Measurements from ENCODE around the gene KRTAP2-1. TPM values are rescaled to one million over a fixed set of nuclear protein-coding genes. Genes with fewer than 3 reads are reported as not detected.
"Not testable (repeated sequence)": the region's sequence is repeated elsewhere in the genome, so short reads cannot be mapped to it uniquely, and the experiment has no call there.

KRTAP2-1 gene, protein sequence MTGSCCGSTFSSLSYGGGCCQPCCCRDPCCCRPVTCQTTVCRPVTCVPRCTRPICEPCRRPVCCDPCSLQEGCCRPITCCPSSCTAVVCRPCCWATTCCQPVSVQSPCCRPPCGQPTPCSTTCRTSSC
- polyA plus RNA-seq (2013, experiment 1 of 2), result not detected
- polyA plus RNA-seq (2013, experiment 2 of 2), result not detected

DNA sequence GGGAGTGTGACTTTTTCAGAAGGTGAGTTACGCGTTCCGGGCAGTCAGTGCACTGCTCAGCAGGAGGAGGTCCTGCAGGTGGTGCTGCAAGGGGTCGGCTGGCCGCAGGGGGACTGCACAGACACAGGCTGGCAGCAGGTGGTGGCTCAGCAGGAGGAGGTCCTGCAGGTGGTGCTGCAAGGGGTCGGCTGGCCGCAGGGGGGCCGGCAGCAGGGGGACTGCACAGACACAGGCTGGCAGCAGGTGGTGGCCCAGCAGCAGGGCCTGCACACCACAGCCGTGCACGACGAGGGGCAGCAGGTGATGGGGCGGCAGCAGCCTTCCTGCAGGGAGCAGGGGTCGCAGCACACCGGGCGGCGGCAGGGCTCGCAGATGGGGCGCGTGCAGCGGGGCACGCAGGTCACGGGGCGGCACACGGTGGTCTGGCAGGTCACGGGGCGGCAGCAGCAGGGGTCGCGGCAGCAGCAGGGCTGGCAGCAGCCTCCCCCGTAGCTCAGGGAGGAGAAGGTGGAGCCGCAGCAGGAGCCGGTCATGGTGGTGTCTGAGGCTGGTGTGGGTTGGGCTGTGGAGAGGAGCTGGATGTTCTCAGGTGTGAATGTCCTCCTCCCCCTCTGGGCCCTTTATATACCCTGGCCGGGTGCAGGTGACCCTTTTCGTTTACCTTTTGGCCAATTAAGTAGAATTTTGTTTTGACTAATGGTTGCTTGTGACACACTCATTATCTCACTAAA, at the start of gene KRTAP2-1:
TSS of gene KRTAP2-1 (minus strand) at position 582 of the 731 bp plus-strand sequence. CDS start at position 533, 49 bp downstream.
- H2BK120ac ChIP-seq (ENCODE audit: low read depth, low read length), result not testable (repeated sequence)

DNA sequence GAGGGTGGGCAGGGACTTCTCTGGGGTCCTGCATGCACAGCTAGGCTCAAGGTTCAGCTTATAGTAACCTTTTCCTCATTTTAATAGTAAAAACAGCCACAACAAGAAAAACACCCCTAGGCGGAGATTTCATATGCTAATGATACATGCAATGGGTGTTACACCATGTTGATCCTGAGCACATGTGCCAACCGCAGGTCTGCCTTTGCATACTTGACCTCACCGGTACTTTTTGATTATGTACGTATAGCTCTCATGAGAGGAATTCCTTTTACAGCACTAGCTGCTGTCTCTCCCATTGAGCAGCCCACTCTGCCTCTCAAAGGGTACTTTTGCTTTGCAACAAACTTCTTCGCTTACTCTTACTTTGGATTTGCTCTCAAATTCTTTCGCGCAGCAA, 48.9 kb upstream of the KRTAP2-1 start:
- WGBS, result 99% methylated on average over 7 of the region's 7 CpGs
- H3K4me2 ChIP-seq (ENCODE audit: low read length, poor library complexity, severe bottlenecking), result no peak overlapping the region

More for the DNA sequence above, at the start of gene KRTAP2-1:
- not testable (repeated sequence) for H3K18ac ChIP-seq (ENCODE audit: low read depth in 1 of 2, low read length in 2 of 2); H2BK15ac ChIP-seq (ENCODE audit: low read depth, poor library complexity, severe bottlenecking); H2BK12ac ChIP-seq (ENCODE audit: low read length in 2 of 2); H3K79me1 ChIP-seq (replicated peaks; ENCODE audit: low read length, poor library complexity, severe bottlenecking); H3K4me1 ChIP-seq (ENCODE audit: control insufficient read depth, insufficient read depth, low read depth, low read length); DNase-seq; H3K36me3 ChIP-seq (ENCODE audit: control insufficient read depth in 1 of 2, insufficient read depth in 2 of 2, low read depth in 1 of 2, low read length in 2 of 2); H2BK5ac ChIP-seq (ENCODE audit: low read depth, low read length, poor library complexity, severe bottlenecking); H2AFZ ChIP-seq (ENCODE audit: low read depth, low read length); H3K4ac ChIP-seq (ENCODE audit: low read depth in 1 of 2, low read length in 2 of 2); H4K91ac ChIP-seq (ENCODE audit: low read length); H3K9ac ChIP-seq (ENCODE audit: low read length); H3K27me3 ChIP-seq (ENCODE audit: control insufficient read depth in 1 of 2, insufficient read depth in 1 of 2, low read length in 2 of 2); H3K4me2 ChIP-seq (ENCODE audit: low read length, poor library complexity, severe bottlenecking); H4K8ac ChIP-seq (ENCODE audit: low read length); H2AK5ac ChIP-seq (ENCODE audit: low read length, severe bottlenecking); H3K4me3 ChIP-seq (ENCODE audit: insufficient read depth in 1 of 2, low read depth in 1 of 2, low read length in 2 of 2); H3K9me3 ChIP-seq (ENCODE audit: control insufficient read depth, low read length); H3K14ac ChIP-seq (ENCODE audit: low read length in 2 of 2); H3K23ac ChIP-seq (ENCODE audit: low read length in 2 of 2)
- H3K27ac ChIP-seq (ENCODE audit: low read length, poor library complexity, severe bottlenecking), result peak within 1 kb of the TSS; percentile 57
- 93% methylated on average over 3 of the region's 33 CpGs for WGBS

DNA sequence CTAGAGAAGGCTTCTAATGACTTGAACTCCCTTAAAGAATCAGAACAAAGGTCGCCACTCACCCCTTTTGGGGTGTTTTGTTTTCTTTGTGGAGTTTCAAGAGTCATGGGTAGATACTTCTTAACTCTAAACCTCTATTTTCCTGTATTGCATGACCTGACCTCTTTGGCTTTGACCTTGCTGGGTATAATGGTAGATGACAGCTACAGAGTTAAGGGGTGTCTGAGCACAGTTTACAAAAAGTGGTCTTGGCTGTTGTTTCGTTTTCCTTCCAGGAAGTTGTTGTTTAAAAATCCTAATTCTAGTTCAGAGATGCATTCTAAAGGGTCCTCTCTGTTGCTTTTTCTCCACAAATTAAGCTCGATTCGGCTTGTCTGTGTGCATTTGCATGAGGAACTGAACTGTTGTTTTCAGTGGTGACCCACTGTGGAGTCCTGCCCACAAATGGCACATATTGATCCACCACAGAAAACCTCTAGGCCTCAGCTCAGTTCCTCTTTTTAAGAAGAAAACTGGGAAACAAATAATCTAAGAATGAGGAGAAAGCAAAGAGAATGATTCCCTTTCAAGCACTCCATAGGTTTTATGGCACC, 41.7 kb upstream of the KRTAP2-1 start:
- H2BK120ac ChIP-seq (ENCODE audit: low read depth, low read length); H2BK12ac ChIP-seq (ENCODE audit: low read length in 2 of 2); H2AK5ac ChIP-seq (ENCODE audit: low read length, severe bottlenecking); H2BK15ac ChIP-seq (ENCODE audit: low read depth, poor library complexity, severe bottlenecking); H3K18ac ChIP-seq (ENCODE audit: low read depth in 1 of 2, low read length in 2 of 2); H3K14ac ChIP-seq (ENCODE audit: low read length in 2 of 2); H4K91ac ChIP-seq (ENCODE audit: low read length); H3K4me1 ChIP-seq (ENCODE audit: control insufficient read depth, insufficient read depth, low read depth, low read length); H3K36me3 ChIP-seq (ENCODE audit: control insufficient read depth in 1 of 2, insufficient read depth in 2 of 2, low read depth in 1 of 2, low read length in 2 of 2); H3K4me3 ChIP-seq (ENCODE audit: insufficient read depth in 1 of 2, low read depth in 1 of 2, low read length in 2 of 2); H3K79me1 ChIP-seq (replicated peaks; ENCODE audit: low read length, poor library complexity, severe bottlenecking); H3K27me3 ChIP-seq (ENCODE audit: control insufficient read depth in 1 of 2, insufficient read depth in 1 of 2, low read length in 2 of 2); H3K4me2 ChIP-seq (ENCODE audit: low read length, poor library complexity, severe bottlenecking); H2BK5ac ChIP-seq (ENCODE audit: low read depth, low read length, poor library complexity, severe bottlenecking); H3K9ac ChIP-seq (ENCODE audit: low read length); H2AFZ ChIP-seq (ENCODE audit: low read depth, low read length); H4K8ac ChIP-seq (ENCODE audit: low read length); H3K9me3 ChIP-seq (ENCODE audit: control insufficient read depth, low read length); DNase-seq; H3K23ac ChIP-seq (ENCODE audit: low read length in 2 of 2); H3K4ac ChIP-seq (ENCODE audit: low read depth in 1 of 2, low read length in 2 of 2); H3K27ac ChIP-seq (ENCODE audit: low read length, poor library complexity, severe bottlenecking): not testable (repeated sequence)
- no CpG with 5 or more reads among the region's 4 CpGs for WGBS

More for the DNA sequence above, 48.9 kb upstream of the KRTAP2-1 start:
- no peak overlapping the region for H3K18ac ChIP-seq (ENCODE audit: low read depth in 1 of 2, low read length in 2 of 2)
- H3K79me1 ChIP-seq (replicated peaks; ENCODE audit: low read length, poor library complexity, severe bottlenecking), result no peaks in the 10 kb centered on the region
- H3K36me3 ChIP-seq (ENCODE audit: control insufficient read depth in 1 of 2, insufficient read depth in 2 of 2, low read depth in 1 of 2, low read length in 2 of 2), result no peaks in the 10 kb centered on the region
- no peak overlapping the region for H2BK5ac ChIP-seq (ENCODE audit: low read depth, low read length, poor library complexity, severe bottlenecking)
- DNase-seq, result no peak
- no peak overlapping the region for H3K4ac ChIP-seq (ENCODE audit: low read depth in 1 of 2, low read length in 2 of 2)
- no peak overlapping the region for H2BK12ac ChIP-seq (ENCODE audit: low read length in 2 of 2)
- H3K27me3 ChIP-seq (ENCODE audit: control insufficient read depth in 1 of 2, insufficient read depth in 1 of 2, low read length in 2 of 2), result no peaks in the 10 kb centered on the region
- no peak overlapping the region for H2BK15ac ChIP-seq (ENCODE audit: low read depth, poor library complexity, severe bottlenecking)
- H3K9me3 ChIP-seq (ENCODE audit: control insufficient read depth, low read length), result no peaks in the 10 kb centered on the region
- no peak overlapping the region for H4K8ac ChIP-seq (ENCODE audit: low read length)
- no peak overlapping the region for H3K9ac ChIP-seq (ENCODE audit: low read length)
- H3K27ac ChIP-seq (ENCODE audit: low read length, poor library complexity, severe bottlenecking), result no peak overlapping the region
- no peak overlapping the region for H4K91ac ChIP-seq (ENCODE audit: low read length)
- H2BK120ac ChIP-seq (ENCODE audit: low read depth, low read length), result no peak overlapping the region
- no peak overlapping the region for H3K4me3 ChIP-seq (ENCODE audit: insufficient read depth in 1 of 2, low read depth in 1 of 2, low read length in 2 of 2)
- H2AK5ac ChIP-seq (ENCODE audit: low read length, severe bottlenecking), result no peak overlapping the region
- H3K23ac ChIP-seq (ENCODE audit: low read length in 2 of 2), result no peak overlapping the region
- no peak overlapping the region for H2AFZ ChIP-seq (ENCODE audit: low read depth, low read length)
- no peak overlapping the region for H3K14ac ChIP-seq (ENCODE audit: low read length in 2 of 2)
- peaks cover 9% of the 10 kb centered on the region for H3K4me1 ChIP-seq (ENCODE audit: control insufficient read depth, insufficient read depth, low read depth, low read length)

DNA sequence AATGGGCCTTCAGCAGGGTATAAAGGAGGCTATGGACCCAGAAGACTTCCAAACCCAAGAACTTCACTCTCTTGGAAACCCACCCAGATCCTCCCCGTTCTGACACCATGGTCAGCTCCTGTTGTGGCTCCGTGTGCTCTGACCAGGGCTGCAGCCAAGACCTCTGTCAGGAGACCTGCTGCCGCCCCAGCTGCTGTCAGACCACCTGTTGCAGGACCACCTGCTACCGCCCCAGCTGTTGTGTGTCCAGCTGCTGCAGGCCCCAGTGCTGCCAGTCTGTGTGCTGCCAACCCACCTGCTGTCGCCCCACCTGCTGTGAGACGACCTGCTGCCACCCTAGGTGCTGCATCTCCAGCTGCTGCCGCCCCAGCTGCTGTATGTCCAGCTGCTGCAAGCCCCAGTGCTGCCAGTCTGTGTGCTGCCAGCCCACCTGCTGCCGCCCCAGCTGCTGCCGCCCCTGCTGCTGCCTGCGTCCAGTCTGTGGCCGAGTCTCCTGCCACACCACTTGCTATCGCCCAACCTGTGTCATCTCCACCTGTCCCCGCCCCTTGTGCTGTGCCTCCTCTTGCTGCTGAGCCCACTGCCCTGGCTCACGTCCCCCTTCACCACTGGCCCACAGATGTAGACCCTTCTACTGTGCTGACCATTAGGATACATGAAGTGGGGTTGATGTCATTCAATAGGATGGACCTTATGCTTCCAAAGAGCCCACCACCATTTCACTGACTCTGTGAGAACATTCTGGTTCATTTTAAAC, 37.2 kb upstream of the KRTAP2-1 start, which contains the start of gene KRTAP4-7:
TSS of gene KRTAP4-7 (plus strand) at position 51 of the 757 bp plus-strand sequence. CDS start at position 108, 57 bp downstream.
- H3K4me2 ChIP-seq (ENCODE audit: low read length, poor library complexity, severe bottlenecking); H3K9me3 ChIP-seq (ENCODE audit: control insufficient read depth, low read length); H4K91ac ChIP-seq (ENCODE audit: low read length); H3K4me1 ChIP-seq (ENCODE audit: control insufficient read depth, insufficient read depth, low read depth, low read length); H3K4ac ChIP-seq (ENCODE audit: low read depth in 1 of 2, low read length in 2 of 2); H3K27me3 ChIP-seq (ENCODE audit: control insufficient read depth in 1 of 2, insufficient read depth in 1 of 2, low read length in 2 of 2); H4K8ac ChIP-seq (ENCODE audit: low read length); H3K4me3 ChIP-seq (ENCODE audit: insufficient read depth in 1 of 2, low read depth in 1 of 2, low read length in 2 of 2); DNase-seq; H2AFZ ChIP-seq (ENCODE audit: low read depth, low read length); H2BK5ac ChIP-seq (ENCODE audit: low read depth, low read length, poor library complexity, severe bottlenecking); H3K23ac ChIP-seq (ENCODE audit: low read length in 2 of 2); H2BK12ac ChIP-seq (ENCODE audit: low read length in 2 of 2); H2BK120ac ChIP-seq (ENCODE audit: low read depth, low read length); H2BK15ac ChIP-seq (ENCODE audit: low read depth, poor library complexity, severe bottlenecking); H3K36me3 ChIP-seq (ENCODE audit: control insufficient read depth in 1 of 2, insufficient read depth in 2 of 2, low read depth in 1 of 2, low read length in 2 of 2); H3K79me1 ChIP-seq (replicated peaks; ENCODE audit: low read length, poor library complexity, severe bottlenecking); H3K9ac ChIP-seq (ENCODE audit: low read length): not testable (repeated sequence)
- peak within 1 kb of the TSS in 1 of 2 experiments; percentile 57 for H3K18ac ChIP-seq (ENCODE audit: low read depth in 1 of 2, low read length in 2 of 2)
- peak within 1 kb of the TSS; percentile 39 for H2AK5ac ChIP-seq (ENCODE audit: low read length, severe bottlenecking)
- H3K14ac ChIP-seq (ENCODE audit: low read length in 2 of 2), result peak within 1 kb of the TSS in 1 of 2 experiments; percentile 81
- WGBS, result 85% methylated on average over 13 of the region's 14 CpGs
- H3K27ac ChIP-seq (ENCODE audit: low read length, poor library complexity, severe bottlenecking), result peak within 1 kb of the TSS; percentile 71

Measured in mesenchymal stem cell (in vitro differentiated cells and primary cell).